GM21360 (cell line): ENCODE results near the gene SCO2.
"Not testable (repeated sequence)": the region's sequence is repeated elsewhere in the genome, so short reads cannot be mapped to it uniquely, and the experiment has no call there.

Source experiments
- ATAC-seq: cut with Tn5 transposase; IDR thresholded peaks from one replicate; pipeline ENCODE4 v1.9.1; 2021; ENCODE audit warnings: mild to moderate bottlenecking, moderate library complexity; ENCODE audit not compliant: unreplicated experiment

Gene SCO2

DNA sequence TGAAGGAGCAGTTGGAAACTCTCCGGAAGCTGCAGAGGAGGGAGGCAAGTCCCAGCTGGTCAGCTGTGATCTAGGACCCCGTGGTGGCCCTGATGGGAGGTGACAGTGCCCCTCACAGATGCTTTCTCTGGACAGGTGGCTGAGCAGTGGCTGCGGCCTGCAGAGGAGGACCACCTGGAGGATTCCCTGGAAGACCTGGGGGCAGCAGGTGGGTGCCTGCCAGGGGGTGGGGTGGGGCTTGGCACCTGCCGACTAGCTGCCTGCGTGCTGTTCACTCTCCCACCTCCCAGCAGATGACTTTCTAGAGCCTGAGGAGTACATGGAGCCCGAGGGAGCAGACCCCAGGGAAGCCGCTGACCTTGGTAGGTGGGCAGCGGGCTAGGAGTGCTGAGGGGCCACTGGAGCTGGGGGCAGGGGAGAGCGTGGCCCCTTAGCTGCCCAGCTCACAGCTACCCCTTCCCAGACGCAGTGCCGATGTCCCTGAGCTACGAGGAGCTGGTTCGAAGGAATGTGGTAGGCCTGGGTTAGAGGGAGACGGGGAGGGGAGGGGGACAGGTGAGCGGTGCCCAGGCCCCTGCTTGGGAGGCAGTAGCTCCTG, 3.1 kb downstream of the SCO2 start:
- ATAC-seq, result no peak

GRCh38 chr22:50521710-50522109, 3.7 kb downstream of the SCO2 start:
- ATAC-seq, result no peak

DNA sequence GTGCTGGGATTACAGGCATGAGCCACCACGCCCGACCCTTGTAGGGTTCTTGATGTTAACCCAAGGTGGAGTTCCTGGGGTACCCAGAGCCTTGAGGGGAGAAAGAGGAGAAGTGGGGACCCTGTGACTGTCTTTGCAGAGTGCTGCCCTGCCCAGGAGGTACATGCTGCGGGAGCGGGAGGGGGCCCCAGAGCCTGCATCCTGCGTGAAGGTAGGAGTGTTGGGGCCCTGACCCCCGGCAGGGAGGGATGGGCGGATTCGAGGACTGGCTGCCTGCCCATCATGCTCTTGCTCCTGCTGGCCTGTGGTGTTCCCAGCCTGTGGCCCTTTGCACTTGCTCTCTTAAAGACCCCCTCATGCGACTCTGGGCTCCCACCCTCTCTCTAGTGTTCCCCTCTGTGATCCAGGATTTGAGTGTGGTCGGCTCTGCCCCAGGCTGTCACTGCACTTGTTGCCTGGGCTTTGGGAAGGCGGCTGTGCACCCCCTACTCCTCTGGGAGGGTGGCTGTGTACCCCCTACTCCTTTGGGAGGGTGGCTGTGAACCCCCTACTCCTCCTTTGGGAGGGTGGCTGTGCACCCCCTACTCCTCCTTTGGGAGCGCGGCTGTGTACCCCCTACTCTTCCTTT, 4.5 kb downstream of the SCO2 start:
- no peak for ATAC-seq

DNA sequence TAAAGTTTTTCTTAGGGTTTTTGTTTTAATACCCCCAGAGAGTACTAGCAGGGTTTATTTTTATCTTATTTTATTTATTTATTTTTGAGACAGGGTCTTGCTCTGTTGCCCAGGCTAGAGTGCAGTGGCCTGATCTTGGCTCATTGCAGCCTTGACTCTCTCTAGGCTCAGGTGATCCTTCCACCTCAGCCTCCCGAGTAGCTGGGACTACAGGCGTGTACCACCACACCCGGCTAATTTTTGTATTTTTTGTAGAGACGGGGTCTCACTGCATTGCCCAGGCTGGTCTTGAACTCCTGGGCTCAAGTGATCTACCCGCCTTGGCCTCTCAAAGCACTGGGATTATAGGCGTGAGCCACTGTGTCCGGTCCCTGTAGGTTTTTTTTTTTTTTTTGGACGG, 5.2 kb downstream of the SCO2 start:
- not testable (repeated sequence) for ATAC-seq

GRCh38 chr22:50519151-50519550, 6.2 kb downstream of the SCO2 start:
- ATAC-seq, result no peak

DNA sequence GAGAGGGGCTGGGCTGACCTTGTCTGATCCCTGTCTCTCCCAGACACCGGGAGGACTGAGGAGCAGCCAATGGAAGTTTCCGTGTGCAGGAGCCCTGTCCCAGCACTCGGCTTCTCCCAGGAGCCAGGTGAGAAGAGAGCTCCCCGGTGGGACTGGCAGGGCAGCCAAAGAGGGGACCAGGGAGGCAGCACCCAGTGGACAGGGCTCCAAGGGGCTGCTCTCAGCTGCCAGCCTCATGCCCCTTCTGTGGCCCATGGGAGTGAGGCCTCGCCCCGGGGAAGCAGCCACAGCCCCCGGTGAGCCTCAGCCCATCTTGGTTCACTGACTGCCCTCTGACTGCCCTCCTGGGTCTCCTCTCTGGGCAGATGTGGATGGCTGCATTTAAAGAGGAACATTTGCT, 6.8 kb downstream of the SCO2 start:
- ATAC-seq, result no peak

GRCh38 chr22:50517495-50518260, 7.7 kb downstream of the SCO2 start:
- no peak for ATAC-seq

DNA sequence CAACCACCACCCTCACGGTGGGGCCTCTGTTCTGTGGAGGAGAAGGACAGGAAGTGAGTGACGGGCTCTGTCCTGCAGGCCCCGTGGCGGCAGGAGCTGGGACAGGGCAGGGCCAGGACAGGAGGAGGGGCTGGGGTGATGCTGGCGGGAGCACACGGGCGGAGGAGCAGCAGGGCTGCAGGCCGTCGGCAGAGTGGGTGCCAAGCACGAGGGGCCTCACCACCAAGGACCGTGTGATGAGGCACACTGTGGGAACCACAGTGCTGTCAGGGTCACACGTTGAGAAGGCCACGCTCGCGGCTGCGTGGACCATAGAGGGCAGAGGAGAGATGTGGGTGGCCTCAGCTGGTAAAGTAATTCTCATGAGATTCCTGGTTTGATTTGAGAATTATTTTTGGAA, 8.5 kb downstream of the SCO2 start:
- ATAC-seq, result no peak

- no peak for ATAC-seq
Observed at GRCh38 chr22:50516068-50516467, 9.3 kb downstream of the SCO2 start.

DNA sequence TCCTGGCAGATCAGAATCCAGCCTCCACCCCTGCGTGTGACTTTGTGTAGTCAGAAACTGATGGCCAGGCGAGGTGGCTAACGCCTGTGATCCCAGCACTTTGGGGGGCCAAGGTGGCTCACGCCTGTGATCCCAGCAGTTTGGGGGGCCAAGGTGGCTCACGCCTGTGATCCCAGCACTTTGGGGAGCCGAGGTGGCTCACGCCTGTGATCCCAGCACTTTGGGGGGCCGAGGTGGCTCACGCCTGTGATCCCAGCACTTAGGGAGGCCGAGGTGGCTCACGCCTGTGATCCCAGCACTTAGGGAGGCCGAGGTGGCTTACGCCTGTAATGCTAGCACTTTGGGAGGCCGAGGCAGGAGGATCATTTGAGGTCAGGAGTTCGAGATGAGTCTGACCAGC, 12.2 kb downstream of the SCO2 start:
- ATAC-seq, result no peak

DNA sequence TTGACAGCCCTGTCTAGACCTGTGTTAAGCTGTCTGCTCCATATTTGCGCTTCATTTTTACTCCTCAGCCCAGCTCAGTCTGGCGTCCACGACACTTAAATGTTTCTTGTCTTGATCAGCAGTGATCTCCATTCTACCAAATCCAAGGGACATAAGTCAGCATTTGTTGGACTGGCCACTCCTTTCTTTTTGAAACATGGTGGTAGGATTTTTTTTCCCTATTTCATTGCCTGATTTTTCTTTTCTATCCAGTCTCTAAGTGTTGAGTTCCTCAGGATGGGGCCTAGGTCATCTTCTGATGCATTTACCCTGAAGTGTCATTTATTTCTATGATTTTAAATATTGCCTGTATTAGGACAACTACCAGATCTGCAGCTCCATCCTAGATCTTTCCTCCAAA, 16.5 kb downstream of the SCO2 start:
- ATAC-seq, result no peak

DNA sequence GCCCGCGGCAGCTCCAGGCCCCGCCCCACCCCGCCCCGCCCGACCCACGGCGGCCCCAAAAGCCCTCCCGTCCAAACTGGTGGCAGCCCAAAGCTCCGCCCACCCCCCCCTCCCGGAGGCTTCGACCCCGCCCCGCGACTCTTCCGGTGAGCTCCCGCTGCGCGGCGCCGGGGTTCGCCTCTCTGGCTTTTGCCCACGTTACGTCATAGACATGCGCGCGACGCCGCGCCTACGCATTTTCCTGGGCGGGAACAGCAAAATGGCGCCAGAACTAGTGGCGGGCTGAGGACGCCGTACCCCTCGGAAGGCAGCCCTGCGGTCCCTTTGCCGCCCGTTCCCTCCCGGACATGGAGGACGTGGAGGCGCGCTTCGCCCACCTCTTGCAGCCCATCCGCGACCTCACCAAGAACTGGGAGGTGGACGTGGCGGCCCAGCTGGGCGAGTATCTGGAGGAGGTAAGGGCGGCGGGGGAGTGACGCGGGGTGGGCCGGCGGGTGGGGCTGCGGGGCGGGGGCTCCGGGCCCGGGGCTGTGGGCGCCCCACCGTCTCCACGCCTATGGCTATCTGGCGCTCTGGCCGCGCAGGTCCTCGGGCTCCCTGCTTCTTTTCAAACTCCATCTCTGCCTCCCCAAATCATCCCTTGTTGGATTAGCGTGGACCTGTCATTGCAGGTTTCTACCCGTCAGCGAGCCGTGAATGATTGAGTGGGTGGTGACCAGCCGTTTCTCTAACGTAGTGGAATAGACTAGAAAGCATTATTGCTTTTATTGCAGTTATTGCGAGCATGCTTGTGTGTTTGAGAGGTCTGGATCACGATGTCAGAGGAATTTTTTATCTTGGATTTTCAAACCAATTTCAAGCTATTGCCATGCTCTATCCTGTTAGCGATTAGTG, 17.2 kb downstream of the SCO2 start, which contains the start of gene NCAPH2:
TSS of gene NCAPH2 (plus strand) at position 234 of the 894 bp plus-strand sequence. CDS start at position 348, 114 bp downstream.
- ATAC-seq, result peak; percentile 59

DNA sequence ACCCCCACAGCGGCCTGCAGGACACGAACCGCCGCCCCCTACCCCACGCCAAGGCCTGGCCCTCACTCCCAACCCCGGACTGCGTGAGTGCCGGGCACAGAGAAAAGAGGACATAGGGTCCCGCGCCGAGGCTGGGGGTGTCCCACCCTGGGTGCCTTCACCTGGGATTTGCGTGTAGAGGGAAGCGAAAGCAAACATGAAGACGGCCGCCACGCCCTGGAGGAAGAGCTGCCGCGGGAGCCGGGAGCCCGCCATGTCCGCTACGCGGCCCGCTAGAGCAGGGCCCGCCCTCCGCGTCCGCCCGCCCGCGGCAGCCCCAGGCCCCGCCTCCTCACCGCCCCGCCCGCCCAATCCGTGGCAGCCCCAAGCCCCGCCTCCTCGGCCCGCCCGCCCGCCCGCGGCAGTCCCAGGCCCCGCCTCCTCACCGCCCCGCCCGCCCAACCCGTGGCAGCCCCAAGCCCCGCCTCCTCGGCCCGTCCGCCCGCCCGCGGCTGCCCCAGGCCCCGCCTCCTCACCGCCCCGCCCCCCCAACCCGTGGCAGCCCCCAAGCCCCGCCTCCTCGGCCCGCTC, 17.9 kb downstream of the SCO2 start, which contains the start of gene LMF2:
TSS of gene LMF2 (minus strand) at position 282 of the 570 bp plus-strand sequence. CDS start at position 255, 27 bp downstream.
- ATAC-seq, result peak; percentile 48

DNA sequence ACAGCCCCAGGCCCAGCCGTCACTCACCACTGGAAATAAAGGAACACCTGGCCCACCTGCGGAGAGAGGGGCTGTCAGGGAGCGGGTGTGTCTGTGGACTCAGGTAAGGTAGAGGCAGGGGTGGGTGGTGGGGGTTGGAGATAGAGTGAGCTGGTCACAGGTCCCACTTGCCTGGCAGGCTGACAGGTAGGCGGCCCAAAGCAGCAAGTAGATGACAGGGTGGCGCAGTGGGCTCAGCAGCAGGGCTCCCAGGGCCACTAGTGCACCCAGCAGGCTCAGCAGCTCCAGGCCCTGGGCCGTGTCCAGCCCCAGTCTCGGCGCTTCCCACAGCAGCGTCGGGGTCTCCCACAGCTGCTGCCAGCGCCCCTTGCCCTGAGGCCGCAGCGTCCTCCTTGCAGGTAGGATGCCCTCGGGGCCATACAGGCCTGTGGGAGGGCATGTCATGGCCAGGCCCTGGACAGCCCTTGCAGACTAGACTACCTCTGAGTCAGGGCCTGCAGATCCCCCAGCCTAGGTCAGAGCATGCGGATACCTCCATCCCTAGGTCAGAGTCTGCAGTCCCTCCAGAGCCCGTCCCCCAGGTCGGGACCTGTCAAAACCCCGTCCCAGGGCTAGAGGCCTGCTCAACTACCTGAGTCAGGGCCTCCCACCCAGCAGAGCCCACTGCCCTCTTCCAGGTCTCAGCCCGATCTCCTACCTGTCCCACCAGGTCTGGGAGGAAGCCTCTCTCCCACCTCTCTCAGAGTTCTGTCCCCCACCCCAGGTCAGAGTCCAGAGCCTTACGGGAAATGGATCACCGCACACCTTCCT, 18.6 kb downstream of the SCO2 start:
- no peak for ATAC-seq

- no peak for ATAC-seq
Observed at GRCh38 chr22:50505776-50506610, 19.4 kb downstream of the SCO2 start.

- no peak for ATAC-seq
Observed at GRCh38 chr22:50505276-50505775, 20.1 kb downstream of the SCO2 start.

DNA sequence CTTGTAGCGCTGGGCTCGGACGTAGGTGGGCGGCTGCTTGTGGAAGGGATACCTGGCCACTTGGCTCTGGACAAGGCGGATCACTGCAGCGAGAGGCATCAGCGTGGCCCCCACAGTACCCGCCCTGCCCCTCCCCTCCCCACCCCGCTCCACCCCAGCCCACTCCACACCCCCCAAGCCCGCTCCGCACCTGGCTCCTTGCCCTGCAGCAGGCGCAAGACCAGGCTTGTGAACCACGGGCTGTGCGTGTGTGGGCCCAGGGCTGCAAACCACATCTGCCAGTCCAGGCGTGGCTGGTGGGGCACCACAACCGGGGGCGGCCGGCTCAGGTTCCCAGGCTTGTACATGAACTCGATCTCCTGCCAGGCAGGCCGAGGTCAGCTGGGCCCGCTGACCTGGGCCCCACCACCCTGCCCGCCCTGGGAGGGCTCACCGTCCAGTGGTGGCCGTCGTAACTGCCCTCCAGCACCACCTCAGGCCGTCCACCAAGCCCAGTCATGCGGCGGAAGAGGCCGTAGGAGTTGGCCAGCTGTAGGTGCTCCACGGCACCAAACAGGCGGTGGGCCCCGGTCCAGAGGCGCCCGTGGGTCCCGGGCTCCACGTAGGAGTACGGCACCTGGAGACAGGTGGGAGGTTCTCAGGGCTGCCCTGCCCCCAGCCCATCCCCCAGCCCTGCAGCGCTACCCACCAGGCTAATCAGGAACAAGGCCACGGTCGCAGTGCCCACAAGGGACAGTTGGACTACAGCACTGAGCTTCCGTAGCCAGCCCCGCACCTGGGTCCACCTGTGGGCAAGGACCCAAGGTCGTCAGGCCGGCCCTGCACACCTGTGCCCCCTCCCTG, 20.8 kb downstream of the SCO2 start:
- no peak for ATAC-seq
